Femur (tissue), 1 donor: ENCODE measurements around the gene APLNR.

Experiments
- DNase-seq: peaks from one replicate; pipeline ENCODE4 v3.0.0-alpha.2; 2017

Gene APLNR

DNA sequence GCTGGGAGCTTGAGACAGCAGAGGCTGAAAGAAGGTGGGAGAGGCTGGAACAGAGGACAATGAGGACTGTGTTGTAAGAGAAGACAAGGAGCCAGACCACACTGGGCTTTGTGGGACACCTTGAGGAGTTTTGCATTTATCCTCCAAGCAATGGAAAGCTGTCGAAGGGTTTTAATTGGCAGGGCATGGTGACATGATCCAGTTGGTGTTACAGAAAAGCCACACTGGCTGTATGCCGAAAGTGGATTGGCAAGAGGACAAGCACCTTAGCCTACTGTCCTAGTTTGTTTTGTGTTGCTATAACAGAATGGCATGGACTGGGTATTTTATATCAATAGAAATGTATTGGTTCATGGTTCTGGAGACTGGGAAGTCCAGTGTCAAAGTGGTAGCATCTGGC is 14.0 kb upstream of the APLNR start:
- DNase-seq = no peak

DNA sequence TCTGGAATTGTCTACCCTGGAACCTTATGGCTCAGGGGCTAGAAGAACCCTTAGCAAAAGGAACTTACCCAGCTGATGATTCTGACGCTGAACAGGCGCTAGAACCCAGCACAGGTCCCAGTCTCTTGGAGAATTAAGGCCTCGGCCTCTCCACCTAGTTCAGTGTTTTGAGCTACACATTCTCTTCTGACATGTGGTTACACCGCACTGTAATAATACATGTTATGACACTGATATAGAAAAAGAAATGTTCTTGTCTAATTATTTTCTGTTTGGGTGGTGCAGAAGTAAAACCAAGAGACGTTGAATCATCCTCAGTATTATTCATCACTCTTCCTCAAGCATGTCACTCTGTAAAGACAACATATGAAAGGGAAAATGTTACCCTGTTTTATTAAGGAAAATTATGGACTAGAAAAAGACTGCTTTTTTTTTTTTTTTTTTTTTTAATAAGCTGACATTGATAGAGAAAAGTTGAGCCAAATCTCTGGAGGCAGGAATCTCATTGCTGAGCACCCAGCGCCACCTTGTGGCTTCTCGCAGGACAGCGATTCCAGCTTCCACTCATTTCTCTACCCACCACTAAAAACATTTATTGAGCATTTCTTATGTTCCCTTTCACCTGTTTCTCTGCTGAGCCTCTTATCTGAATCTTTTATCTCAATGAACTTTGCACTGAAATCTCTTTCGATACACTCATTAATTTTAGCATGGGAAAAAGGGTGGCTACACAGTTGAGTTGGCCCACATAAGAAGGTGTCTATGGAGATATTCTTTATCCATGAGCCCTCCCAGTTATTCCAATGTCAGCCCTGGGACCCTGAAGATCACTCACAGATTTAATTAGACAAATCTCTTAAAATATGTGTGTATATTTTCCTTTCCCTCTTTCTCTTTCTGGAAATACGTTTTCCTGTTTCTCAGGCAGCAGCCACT is 12.6 kb upstream of the APLNR start:
- DNase-seq = peak; percentile 74

DNA sequence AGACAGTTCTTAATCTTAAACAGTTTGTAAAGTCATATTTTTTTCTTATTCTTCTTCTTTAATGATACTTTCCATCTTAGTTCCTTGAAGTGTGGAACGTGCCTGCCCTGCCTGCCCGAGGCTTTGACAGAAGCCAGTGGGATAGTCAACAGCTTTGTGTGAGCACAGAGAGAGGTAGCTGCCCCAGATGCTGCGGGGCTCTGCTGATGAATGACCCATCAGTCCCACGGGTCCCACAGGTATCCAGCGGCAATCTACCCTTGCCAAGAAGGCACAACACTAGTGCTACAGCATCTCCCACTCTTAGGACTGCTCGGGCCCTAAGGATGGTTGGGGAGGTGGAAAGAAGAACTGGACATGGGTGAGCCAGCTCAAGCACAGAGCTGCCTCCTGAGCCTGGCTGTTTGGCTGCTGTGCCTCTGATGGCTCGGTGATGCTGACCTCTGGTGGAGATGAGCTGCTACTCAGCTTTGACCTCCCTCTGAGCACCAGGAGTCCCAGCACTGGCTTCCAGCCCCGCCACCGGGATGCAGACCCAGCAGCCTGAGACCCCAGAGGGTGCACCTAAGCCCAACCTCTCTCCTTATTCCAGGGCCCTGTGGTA is 11.8 kb upstream of the APLNR start:
- DNase-seq = peak; percentile 73

DNA sequence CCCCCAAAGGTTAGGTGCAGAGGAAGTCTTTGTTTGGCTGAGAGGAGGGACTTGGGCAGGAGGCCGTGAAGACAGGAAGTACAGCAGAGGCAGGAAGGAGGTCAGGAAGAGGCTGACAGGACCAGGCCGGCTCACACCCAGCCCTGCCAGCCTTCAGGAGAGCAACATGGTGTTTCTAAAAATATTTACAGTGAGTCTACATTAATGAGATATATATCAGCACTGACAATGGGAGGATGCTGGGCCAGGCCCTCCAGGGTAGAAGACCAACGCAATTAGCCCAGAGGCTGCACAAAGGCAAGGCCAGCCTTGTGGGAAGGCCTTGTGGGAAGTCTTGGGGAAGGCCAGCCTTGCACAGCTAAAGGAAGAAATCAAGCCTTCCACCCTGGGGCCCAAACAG is 7.9 kb upstream of the APLNR start:
- no peak for DNase-seq

DNA sequence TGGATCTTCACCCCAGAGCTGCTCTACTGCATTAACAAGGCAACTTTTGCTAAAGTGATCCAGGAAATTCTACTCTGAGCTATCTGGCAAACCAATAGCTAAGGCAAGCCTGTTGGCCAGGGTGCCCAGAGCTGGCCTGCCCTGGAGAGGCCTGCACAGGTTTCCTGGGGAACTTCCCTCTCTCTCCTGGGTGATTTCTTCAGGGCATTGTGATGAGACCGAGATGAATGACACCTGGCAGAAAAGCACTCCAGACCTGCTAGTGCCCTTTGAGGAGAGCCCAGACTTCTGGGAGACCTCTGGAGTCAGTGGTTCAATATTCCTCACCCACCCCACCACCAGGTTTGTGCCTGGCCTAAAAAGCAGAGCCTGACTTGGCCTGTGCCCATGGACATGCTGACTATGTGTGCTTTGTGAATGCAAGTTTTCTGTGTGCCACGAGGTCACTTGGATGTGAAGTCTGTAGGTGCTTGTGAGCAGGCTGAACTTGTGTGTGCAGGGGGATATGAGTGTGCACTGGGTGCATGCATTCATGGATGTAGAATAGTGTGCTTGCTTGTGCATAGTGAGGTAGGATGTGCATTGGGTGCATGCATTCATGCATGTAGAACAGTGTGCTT is 4.4 kb upstream of the APLNR start:
- no peak for DNase-seq

DNA sequence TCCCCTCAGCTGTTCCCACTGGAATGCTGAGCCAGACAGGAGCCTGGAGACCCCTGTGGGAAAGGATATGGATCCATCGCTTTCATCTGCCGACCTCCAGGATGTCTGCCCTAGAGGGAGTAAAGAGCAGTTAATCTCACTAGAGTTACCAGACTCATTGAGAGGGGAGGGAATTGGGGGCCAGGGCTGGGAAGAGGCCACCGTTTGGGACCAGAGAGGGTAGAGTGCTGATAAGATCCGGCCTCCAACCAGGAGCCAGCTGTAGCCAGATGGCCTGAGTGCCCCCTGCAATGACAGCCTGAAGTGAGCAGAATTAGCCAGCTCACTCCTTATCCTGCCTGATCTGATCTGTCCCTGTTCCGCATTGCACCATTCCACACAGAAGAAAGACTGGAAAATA is 3.7 kb upstream of the APLNR start:
- no peak for DNase-seq

DNA sequence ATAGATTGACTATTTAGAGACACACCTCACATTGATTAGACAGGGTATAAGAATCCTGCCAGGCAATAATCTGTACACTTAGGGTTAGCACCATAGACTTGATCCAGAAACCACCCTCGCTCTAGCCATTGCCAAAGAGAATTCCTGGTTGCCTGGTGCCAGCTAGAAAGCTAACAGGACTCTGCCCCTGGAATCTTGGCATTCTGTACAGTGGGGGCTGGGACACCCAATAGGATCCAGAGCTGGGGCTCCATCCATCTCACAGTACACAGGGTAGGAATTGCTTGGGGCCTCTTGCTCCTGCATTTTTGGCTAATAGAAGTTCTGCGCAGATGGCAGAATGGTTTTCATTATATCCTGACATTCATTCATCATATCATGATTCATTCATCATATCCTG is 3.0 kb upstream of the APLNR start:
- no peak for DNase-seq

DNA sequence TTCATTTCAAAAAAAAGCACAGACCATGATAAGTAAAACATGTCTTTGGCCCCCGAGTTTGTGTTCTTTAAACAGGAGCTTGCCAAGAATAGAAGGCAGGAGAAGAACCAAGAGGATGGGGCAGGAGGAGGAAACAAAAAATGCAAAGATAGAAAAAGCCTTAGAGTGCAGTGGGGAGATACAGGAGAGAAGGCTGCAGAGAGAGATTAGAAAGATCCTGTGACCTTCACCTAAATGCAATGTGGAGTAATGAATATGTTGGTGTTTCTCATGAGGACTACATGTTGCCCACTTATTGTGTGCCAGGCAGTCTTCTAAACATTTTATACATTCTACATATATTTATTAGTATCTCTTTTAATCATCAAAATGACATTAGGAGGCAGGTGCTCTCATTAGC is 2.3 kb upstream of the APLNR start:
- no peak for DNase-seq

DNA sequence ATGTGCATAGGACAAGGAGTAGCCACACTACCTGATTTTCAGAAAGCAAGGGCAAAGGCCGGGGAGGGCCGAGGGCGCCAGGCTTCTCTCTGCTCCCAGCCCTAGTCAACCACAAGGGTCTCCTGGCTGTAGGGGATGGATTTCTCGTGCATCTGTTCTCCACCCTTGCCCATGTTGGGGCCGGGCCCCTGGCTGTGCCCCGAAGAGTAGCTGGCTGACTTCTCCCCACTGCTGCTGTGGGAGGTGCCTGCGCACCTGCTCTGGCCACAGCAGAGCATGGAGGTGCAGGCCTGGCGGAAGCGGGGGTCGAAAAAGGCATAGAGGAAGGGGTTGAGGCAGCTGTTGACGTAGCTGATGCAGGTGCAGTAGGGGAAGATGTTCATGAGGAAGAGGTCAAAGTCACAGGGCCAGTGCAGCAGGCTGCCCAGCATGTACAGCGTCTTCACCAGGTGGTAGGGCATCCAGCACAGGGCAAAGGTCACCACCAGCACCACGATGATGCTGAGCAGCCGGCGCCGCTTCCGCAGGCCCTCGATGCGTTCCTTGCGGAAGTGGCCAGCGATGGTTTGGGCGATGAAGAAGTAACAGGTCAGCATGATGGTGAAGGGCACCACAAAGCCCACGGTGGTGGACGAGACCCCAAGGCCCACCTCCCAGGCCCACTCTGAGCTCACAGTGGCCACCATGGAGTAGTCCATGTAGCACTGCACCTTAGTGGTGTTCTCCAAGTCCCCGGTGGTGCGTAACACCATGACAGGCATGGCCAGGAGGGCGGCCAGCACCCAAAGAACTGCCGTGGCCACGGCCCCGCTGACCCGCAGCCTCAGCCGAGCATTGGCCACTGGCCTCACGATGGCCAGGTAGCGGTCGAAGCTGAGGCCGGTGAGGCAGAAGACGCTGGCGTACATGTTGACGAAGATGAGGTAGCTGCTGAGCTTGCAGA is 1.0 kb downstream of the APLNR start:
- DNase-seq = no peak

DNA sequence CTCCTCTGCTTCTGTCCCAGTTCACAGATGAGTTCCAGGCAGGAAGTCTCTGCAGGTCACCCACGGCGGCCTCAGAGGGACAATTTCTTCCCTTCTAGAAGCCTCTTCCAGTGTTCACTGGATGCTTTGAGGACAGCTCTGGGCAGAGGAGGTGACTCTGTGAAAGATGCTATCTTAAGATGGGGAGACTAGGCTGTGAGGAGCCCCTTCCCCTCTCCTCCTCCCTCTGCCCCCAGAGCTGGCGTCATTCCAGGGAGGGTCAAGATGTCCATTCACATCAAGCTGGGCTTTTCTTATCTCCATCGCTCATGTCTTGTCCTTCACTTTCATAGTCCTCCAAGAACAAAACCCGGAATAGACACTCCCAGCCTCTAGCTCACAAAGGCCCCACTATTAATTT is 3.3 kb downstream of the APLNR start:
- no peak for DNase-seq

DNA sequence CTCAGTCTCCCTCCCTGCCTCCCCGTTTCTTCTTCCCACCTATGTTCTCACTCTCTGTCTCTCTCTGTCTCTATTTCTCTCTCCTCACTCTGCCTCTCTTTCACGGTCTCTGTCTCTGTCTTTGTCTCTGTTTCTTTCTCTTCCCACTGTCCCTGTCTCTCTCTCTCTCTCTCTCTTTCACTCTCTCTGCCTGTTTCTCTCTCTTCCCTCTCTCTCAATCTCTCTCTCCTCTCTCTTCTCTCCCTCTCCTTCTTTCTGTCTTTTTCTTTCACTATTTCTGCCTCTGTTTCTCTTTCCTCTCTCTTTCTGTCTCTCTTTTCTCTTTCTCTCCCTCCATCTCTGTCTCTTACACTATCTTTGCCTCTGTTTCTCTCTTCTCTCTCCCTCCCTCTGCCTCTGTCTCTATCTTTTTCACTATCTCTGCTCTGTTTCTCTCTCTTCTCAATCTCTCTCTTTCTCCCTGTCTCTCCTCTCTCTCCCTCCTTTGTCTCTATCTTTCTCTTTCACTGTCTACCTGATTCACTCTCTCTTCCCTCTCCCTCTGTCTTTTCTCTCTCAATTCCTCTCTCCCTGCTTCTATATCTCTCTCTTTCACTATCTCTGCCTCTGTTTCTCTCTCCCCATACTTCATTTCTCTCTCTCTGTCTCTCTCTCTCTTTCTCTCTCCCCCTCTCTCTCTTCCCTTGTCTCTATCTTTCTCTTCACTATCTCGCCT is 5.4 kb downstream of the APLNR start:
- no peak for DNase-seq

DNA sequence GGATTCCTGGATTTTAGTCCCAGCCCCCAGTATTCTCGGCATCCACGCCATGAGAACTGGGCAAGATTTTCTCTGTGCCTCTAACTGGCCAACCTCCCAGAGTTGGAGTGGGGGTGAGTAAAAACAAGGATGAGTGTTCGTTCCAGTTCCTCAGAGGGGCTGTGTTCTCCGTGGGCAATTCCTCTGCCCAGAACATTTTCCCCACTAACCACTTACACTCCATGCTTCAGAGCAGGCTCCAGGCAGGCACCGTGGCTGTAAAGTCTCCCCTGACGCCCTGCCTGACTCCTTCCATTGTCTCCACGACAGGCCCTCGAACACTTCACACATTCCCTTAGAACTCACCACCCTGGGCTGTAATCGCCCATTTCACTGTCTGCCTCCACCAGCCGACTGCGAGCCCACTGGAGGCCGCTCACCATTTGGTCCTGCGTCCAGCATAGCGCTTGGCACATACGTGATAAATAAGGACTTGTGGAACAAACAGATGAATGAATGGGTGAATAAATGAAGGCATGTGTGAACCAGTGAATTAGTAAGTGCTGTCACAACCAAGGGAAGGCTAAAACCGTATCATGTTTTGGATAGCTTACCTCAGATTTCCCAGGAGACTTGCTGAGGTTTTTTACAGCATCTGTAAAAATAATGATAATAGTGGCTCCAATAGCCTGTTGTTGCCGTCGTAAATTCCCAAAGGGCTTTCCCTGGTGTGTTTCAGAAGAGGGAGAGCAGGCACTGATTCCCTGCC is 6.1 kb downstream of the APLNR start:
- DNase-seq = peak; percentile 41

DNA sequence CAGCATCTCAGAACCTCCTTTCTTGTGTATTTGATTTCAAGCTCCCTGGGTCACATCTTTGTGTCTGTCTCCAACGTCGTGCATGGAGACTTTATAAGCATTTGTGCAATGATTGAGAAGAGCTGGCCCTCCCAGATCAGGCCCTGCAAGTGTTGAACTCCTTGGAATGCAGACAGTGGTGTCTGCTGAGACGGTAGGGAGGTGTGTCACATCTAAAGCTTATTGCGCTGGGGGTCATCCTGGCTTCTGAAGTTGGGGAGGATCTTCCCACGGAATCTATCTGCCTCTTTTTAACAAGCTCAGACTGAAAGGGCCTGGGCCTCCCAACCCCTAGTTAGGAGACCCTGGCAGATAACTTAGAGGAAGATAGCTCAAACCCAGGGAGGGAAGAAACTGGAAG is 6.7 kb downstream of the APLNR start:
- DNase-seq = no peak

DNA sequence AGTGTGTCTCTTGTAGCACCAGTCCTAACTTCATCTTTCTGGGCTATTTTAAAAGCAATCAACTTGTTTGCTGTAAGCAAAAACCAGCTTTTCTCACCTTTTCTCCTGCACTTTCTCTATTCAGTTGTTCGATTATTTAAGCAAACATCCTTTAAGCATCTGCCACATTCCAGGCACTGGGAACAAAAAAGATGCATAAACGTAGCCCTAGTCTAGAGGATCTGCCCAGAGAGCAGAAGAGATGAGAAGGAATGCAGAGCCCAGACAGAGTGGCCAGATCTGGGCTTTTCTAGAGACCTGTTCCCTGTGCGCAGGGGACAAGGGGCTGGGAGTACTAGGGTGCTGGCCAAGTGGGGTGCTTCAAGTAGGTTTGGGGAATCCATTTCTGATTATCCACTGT is 8.4 kb downstream of the APLNR start:
- DNase-seq = no peak

DNA sequence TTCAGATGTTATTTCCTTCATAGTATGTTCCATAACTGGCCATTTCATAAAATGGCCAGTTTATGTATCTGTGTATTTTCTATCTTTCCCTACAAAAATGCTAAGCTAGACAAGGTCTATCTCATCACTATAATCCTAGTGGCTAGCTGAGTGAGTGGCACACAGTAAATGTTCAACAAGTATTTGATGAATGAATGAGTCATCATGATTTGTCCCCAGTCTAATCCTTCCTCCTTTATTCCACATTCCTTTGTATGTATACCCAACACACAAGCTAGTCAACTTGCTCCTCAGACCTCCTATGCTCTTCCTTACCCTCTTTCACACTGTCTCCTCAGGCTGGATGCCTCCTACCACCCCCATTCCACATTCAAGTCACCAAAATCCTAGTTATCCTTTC is 12.5 kb downstream of the APLNR start:
- no peak for DNase-seq

DNA sequence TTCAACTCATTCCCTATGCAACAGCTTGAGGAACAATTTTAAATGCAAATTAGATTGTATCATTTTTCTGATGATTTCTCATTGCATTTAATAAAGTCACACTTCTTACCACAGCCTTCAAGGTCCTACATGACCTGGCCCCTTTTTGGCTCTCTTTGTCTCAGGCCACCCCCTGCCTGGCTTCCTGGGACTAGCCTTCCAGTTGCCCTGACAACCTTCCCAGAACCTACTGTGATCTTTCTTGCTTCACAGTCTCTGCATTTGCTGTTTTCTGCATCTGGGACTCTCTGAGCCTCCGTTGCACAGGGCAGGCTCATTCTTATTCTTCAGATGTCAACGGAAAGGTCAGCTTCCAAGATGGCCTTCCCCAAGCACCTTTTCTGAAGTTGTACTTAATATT is 12.9 kb downstream of the APLNR start:
- no peak for DNase-seq

DNA sequence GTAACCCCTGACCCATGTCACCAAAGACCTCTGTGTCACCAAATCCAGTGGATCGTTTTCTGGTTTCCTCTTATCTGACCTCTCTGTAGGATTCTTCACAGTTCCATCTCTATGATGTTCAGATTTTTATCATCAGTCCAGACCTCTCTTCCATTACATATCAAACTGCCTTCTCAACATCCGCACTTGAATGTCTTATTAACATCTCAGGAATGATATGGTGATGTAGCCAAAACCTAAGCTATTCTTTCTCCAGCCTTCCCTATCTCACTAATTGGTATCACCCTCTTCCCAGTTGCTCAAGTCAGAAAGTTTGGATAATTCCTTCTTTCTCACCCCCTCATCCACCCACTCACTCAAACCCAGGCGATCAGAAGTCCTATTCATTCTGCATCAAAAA is 13.4 kb downstream of the APLNR start:
- DNase-seq = no peak

DNA sequence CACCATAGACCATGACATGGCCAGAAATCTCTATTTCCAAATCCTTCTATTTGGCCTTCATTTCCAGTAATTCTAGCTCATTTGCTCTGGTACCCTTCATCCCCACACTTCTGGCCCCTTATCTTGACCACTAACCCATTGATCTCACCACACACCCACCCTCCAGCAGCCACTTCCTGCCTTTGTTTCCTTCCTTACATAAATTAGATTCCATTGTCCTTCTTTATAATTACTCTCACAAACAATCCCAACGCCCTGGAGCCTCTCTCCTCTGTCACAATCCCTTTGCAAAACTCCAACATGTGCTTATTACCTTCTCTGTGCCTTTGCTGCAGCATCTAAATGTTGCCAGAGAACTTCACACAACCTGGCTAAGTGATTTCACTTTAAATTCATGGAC is 14.8 kb downstream of the APLNR start:
- DNase-seq = no peak

DNA sequence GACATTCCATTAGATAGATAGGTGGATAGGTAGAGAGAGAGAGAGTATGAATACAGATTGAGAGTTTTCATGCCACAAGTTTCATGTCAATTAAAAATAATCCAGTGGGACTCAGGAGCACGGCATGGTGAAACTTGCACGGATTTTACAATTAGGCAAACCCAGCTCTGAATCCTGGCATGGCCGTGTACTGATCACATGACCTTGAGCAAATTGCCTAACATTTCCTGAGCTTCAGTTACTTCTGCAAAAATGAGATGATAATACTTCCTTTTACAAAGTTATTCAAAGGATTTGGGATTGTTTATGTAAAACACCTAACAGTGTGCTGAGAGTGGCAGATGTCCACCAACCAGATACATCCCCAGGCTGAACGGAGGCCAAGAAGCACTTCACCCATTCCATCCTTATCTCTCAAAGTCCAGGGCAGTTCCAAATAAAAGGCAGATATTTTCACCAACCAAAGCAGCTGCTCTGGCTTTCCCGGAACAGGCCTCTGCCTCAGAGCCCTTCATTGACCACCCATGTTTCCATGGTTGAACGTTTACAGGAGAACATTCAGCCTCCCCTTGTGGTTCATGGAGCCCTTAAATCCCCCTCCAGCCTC is 17.9 kb downstream of the APLNR start:
- no peak for DNase-seq

DNA sequence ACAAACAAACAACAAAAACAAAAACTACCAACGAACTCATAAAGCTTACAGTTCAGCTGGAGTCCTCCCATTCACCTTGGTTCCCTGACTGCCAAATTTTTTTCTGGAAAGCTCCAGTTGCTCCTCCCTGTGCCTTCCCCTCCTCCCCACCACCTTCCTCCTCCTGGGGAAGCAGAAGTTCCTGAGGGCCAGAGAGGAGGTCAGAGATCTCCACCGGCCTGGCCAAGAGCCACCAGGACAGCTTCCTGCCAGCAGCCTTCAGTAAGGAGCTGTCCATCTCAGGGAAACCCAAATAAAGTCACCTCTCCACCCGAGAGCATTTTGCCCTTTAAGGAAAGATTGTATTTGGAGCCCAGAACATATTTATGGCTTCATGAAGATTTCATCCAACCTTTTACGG is 20.0 kb downstream of the APLNR start:
- no peak for DNase-seq

DNA sequence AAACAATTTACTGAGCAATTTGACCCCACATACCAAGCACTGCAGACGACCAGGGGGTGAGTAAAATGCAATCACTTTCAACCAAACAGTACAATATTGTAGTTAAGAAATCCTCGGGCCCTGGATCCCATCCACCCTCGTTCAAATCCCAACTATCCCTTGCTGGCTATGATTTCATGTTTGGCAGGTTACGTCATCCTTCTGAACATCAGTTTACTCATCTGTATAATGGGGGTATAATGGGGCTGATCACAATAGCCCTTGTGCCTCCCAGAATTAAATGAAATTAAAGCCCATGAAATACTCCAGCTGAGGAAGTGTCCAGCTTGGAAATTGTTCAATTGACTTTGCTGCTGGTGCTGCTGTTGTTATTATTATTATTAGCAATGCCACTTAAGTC is 20.6 kb downstream of the APLNR start:
- DNase-seq = no peak
